SK-N-SH treated with all-trans-retinoic acid at 6 μM for 48 hours (cell line): ENCODE measurements around the gene SLC35E1.

Experiments
- ATAC-seq: fragments of 200-7000 bp; cut with Tn5 transposase; 3 replicates; pipeline ENCODE4 v1.9.1; 2020; ENCODE audit warnings: mild to moderate bottlenecking, moderate library complexity
- ARNTL ChIP-seq: fragments of 450-650 bp; formaldehyde crosslinking; IDR thresholded peaks from 2 replicates; pipeline ENCODE4 v1.5.0; 2020; ENCODE audit warnings: low read depth, mild to moderate bottlenecking, moderate library complexity, borderline replicate concordance
- BACH2 ChIP-seq: fragments of 250-450 bp; sonication (Bioruptor Pico); IDR thresholded peaks from 2 replicates; pipeline ENCODE4 v1.9.0; 2021; ENCODE audit warnings: mild to moderate bottlenecking, borderline replicate concordance
- CSDC2 ChIP-seq: fragments of 250-450 bp; sonication (Bioruptor Pico); IDR thresholded peaks from 2 replicates; pipeline ENCODE4 v1.5.0; 2020; ENCODE audit warnings: mild to moderate bottlenecking, moderate library complexity
- ESRRG ChIP-seq: fragments of 250-450 bp; sonication (Bioruptor Pico); IDR thresholded peaks from 2 replicates; pipeline ENCODE4 v1.6.1; 2021; ENCODE audit warnings: mild to moderate bottlenecking
- GLIS3 ChIP-seq: fragments of 250-450 bp; sonication (Bioruptor Pico); IDR thresholded peaks from 2 replicates; pipeline ENCODE4 v1.5.0; 2020; ENCODE audit warnings: mild to moderate bottlenecking, moderate library complexity
- ISL1 ChIP-seq: fragments of 250-450 bp; sonication (Bioruptor Pico); IDR thresholded peaks from 2 replicates; pipeline ENCODE4 v2.1.2; 2022; ENCODE audit warnings: mild to moderate bottlenecking, moderate library complexity
- OSR1 ChIP-seq: fragments of 250-450 bp; sonication (Bioruptor Pico); IDR thresholded peaks from 2 replicates; pipeline ENCODE4 v1.8.0; 2022; ENCODE audit warnings: moderate library complexity, mild to moderate bottlenecking, inconsistent platforms
- PPARA ChIP-seq: fragments of 250-450 bp; sonication (Bioruptor Pico); IDR thresholded peaks from 2 replicates; pipeline ENCODE4 v1.5.0; 2020; ENCODE audit warnings: mild to moderate bottlenecking, borderline replicate concordance
- RARB ChIP-seq: fragments of 250-450 bp; sonication (Bioruptor Pico); IDR thresholded peaks from 2 replicates; pipeline ENCODE4 v1.8.0; 2021; ENCODE audit warnings: mild to moderate bottlenecking, moderate library complexity
- SNAI2 ChIP-seq: fragments of 250-450 bp; sonication (Bioruptor Pico); IDR thresholded peaks from 2 replicates; pipeline ENCODE4 v1.5.0; 2020; ENCODE audit warnings: mild to moderate bottlenecking, moderate library complexity
- TCF4 ChIP-seq: fragments of 250-450 bp; sonication (Bioruptor Pico); IDR thresholded peaks from 2 replicates; pipeline ENCODE4 v1.8.0; 2021; ENCODE audit warnings: mild to moderate bottlenecking, moderate library complexity, borderline replicate concordance
- TOX ChIP-seq: fragments of 250-450 bp; sonication (Bioruptor Pico); IDR thresholded peaks from 2 replicates; pipeline ENCODE4 v1.8.0; 2021; ENCODE audit warnings: mild to moderate bottlenecking, moderate library complexity, borderline replicate concordance
- ZC3H10 ChIP-seq: fragments of 250-450 bp; sonication (Bioruptor Pico); IDR thresholded peaks from 2 replicates; pipeline ENCODE4 v1.5.1; 2021; ENCODE audit warnings: mild to moderate bottlenecking, moderate library complexity
- ZFP3 ChIP-seq: fragments of 250-450 bp; sonication (Bioruptor Pico); IDR thresholded peaks from 2 replicates; pipeline ENCODE4 v1.5.0; 2020; ENCODE audit warnings: mild to moderate bottlenecking, moderate library complexity
- ZFP30 ChIP-seq: fragments of 450-650 bp; formaldehyde crosslinking; IDR thresholded peaks from 2 replicates; pipeline ENCODE4 v1.5.0; 2022; ENCODE audit warnings: mild to moderate bottlenecking, moderate library complexity
- ZNF565 ChIP-seq: fragments of 450-650 bp; formaldehyde crosslinking; conservative IDR thresholded peaks from 2 replicates; pipeline ENCODE4 v1.5.0; 2020; ENCODE audit warnings: low read depth, mild to moderate bottlenecking, moderate library complexity
- ZNF70 ChIP-seq: fragments of 450-650 bp; formaldehyde crosslinking; IDR thresholded peaks from 2 replicates; pipeline ENCODE4 v1.5.0; 2020; ENCODE audit warnings: mild to moderate bottlenecking, moderate library complexity
- ZNF8 ChIP-seq: fragments of 450-650 bp; formaldehyde crosslinking; IDR thresholded peaks from 2 replicates; pipeline ENCODE4 v1.5.0; 2020; ENCODE audit warnings: mild to moderate bottlenecking, moderate library complexity
- TF ChIP-seq, protein P1 (sequence below): fragments of 250-450 bp; sonication (Bioruptor Pico); IDR thresholded peaks from 2 replicates; pipeline ENCODE4 v1.8.0; 2020; ENCODE audit warnings: mild to moderate bottlenecking, moderate library complexity, borderline replicate concordance
- TF ChIP-seq, protein P2 (sequence below): fragments of 250-450 bp; sonication (Bioruptor Pico); IDR thresholded peaks from 2 replicates; pipeline ENCODE4 v1.8.0; 2021; ENCODE audit warnings: low read depth, mild to moderate bottlenecking, moderate library complexity, borderline replicate concordance
- TF ChIP-seq, protein P3 (sequence below): fragments of 250-450 bp; sonication (Bioruptor Pico); IDR thresholded peaks from 2 replicates; pipeline ENCODE4 v1.5.0; 2020; ENCODE audit warnings: mild to moderate bottlenecking, moderate library complexity
- TF ChIP-seq, protein P4 (sequence below): fragments of 250-450 bp; sonication (Bioruptor Pico); IDR thresholded peaks from 2 replicates; pipeline ENCODE4 v1.5.1; 2020; ENCODE audit warnings: low read depth, mild to moderate bottlenecking, moderate library complexity
- TF ChIP-seq, protein P5 (sequence below): fragments of 250-450 bp; sonication (Bioruptor Pico); IDR thresholded peaks from 2 replicates; pipeline ENCODE4 v1.5.1; 2021; ENCODE audit warnings: mild to moderate bottlenecking, moderate library complexity

SLC35E1 gene

DNA sequence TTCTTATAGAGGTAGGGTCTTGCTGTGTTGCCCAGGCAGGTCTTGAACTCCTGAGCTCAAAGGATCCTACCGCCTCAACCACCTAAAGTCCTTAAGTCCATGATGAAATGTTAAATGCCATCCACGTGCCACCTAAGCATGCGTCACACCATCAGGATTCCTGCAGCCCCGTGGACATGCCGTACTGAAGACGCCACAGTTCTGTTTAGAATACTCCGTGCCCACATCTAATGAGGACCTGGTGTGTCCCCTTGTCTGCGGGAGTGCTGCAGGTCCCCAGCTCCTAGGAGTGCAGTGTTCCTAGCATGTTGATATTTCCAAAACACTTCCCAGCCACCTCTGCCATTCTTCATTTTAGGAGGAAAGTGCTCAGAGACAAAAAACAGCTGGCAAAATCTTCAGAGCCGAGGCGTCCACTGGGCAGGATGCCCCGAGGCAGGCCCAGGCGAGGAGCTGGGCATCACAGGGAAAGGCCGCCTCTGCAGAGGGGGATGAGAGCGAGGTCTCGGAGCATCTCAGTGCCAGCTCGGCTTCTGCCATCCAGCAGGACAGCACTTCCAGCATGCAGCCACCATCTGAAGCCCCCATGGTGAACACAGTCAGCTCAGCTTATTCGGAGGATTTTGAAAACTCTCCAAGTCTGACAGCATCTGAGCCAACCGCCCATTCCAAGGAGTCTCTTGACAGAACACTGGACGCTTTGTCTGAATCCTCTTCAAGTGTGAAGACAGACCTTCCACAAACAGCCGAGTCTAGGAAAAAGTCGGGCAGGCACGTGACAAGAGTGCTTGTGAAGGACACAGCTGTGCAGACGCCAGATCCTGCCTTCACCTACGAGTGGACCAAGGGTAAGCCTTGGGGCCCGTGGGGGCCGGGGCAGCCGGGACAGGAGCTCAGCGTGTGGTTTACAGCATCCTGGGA, 62.8 kb downstream of the SLC35E1 start:
- TF ChIP-seq ARNTL (CRISPR knock-in tag) (no peak), OSR1 (CRISPR knock-in tag) (no peak), ZFP3 (CRISPR knock-in tag) (no peak), TCF4 (no peak), ISL1 (CRISPR knock-in tag) (no peak), RARB (CRISPR knock-in tag) (no peak), GLIS3 (CRISPR knock-in tag) (no peak), ZC3H10 (CRISPR knock-in tag) (no peak), ZNF70 (CRISPR knock-in tag) (no peak), PPARA (CRISPR knock-in tag) (no peak), TOX (CRISPR knock-in tag) (no peak), ZFP30 (CRISPR knock-in tag) (no peak), BACH2 (CRISPR knock-in tag) (no peak)
- TF ChIP-seq, protein P1, sequence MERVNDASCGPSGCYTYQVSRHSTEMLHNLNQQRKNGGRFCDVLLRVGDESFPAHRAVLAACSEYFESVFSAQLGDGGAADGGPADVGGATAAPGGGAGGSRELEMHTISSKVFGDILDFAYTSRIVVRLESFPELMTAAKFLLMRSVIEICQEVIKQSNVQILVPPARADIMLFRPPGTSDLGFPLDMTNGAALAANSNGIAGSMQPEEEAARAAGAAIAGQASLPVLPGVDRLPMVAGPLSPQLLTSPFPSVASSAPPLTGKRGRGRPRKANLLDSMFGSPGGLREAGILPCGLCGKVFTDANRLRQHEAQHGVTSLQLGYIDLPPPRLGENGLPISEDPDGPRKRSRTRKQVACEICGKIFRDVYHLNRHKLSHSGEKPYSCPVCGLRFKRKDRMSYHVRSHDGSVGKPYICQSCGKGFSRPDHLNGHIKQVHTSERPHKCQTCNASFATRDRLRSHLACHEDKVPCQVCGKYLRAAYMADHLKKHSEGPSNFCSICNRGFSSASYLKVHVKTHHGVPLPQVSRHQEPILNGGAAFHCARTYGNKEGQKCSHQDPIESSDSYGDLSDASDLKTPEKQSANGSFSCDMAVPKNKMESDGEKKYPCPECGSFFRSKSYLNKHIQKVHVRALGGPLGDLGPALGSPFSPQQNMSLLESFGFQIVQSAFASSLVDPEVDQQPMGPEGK (CRISPR knock-in tag) = no peak
- TF ChIP-seq, protein P2, sequence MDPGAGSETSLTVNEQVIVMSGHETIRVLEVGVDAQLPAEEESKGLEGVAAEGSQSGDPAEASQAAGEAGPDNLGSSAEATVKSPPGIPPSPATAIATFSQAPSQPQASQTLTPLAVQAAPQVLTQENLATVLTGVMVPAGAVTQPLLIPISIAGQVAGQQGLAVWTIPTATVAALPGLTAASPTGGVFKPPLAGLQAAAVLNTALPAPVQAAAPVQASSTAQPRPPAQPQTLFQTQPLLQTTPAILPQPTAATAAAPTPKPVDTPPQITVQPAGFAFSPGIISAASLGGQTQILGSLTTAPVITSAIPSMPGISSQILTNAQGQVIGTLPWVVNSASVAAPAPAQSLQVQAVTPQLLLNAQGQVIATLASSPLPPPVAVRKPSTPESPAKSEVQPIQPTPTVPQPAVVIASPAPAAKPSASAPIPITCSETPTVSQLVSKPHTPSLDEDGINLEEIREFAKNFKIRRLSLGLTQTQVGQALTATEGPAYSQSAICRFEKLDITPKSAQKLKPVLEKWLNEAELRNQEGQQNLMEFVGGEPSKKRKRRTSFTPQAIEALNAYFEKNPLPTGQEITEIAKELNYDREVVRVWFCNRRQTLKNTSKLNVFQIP (CRISPR knock-in tag) = no peak
- TF ChIP-seq, protein P3, sequence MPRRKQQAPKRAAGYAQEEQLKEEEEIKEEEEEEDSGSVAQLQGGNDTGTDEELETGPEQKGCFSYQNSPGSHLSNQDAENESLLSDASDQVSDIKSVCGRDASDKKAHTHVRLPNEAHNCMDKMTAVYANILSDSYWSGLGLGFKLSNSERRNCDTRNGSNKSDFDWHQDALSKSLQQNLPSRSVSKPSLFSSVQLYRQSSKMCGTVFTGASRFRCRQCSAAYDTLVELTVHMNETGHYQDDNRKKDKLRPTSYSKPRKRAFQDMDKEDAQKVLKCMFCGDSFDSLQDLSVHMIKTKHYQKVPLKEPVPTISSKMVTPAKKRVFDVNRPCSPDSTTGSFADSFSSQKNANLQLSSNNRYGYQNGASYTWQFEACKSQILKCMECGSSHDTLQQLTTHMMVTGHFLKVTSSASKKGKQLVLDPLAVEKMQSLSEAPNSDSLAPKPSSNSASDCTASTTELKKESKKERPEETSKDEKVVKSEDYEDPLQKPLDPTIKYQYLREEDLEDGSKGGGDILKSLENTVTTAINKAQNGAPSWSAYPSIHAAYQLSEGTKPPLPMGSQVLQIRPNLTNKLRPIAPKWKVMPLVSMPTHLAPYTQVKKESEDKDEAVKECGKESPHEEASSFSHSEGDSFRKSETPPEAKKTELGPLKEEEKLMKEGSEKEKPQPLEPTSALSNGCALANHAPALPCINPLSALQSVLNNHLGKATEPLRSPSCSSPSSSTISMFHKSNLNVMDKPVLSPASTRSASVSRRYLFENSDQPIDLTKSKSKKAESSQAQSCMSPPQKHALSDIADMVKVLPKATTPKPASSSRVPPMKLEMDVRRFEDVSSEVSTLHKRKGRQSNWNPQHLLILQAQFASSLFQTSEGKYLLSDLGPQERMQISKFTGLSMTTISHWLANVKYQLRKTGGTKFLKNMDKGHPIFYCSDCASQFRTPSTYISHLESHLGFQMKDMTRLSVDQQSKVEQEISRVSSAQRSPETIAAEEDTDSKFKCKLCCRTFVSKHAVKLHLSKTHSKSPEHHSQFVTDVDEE (CRISPR knock-in tag) = no peak
- no peak for ATAC-seq

DNA sequence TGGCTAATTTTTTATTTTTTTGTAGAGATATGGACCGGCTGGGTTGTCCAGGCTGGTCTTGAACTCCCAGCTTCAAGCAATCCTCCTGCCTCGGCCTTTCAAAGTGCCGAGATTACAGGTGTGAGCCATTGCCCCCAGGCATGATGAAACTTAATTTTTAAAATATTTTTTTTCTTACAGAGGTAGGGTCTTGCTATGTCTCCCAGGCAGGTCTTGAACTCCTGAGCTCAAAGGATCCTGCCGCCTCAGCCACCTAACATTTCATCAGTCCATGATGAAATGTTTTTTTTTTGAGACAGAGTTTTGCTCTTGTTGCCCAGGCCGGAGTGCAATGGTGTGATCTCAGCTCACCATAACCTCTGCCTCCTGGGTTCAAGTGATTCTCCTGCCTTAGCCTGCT, 63.7 kb downstream of the SLC35E1 start:
- TF ChIP-seq SNAI2 (CRISPR knock-in tag) = no peak
- no peak for TF ChIP-seq PPARA (CRISPR knock-in tag)
- TF ChIP-seq, protein P4, sequence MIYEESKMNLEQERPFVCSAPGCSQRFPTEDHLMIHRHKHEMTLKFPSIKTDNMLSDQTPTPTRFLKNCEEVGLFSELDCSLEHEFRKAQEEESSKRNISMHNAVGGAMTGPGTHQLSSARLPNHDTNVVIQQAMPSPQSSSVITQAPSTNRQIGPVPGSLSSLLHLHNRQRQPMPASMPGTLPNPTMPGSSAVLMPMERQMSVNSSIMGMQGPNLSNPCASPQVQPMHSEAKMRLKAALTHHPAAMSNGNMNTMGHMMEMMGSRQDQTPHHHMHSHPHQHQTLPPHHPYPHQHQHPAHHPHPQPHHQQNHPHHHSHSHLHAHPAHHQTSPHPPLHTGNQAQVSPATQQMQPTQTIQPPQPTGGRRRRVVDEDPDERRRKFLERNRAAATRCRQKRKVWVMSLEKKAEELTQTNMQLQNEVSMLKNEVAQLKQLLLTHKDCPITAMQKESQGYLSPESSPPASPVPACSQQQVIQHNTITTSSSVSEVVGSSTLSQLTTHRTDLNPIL (CRISPR knock-in tag) = no peak
- TF ChIP-seq RARB (CRISPR knock-in tag) = no peak
- no peak for TF ChIP-seq TOX (CRISPR knock-in tag)
- no peak for TF ChIP-seq ESRRG (CRISPR knock-in tag)
- TF ChIP-seq ZNF70 (CRISPR knock-in tag) = no peak
- TF ChIP-seq GLIS3 (CRISPR knock-in tag) = no peak
- TF ChIP-seq ZNF565 = no peak
- TF ChIP-seq ISL1 (CRISPR knock-in tag) = no peak
- TF ChIP-seq ZFP30 (CRISPR knock-in tag) = no peak
- TF ChIP-seq ZNF8 (CRISPR knock-in tag) = no peak
- TF ChIP-seq CSDC2 (CRISPR knock-in tag) = no peak
- TF ChIP-seq, all 23 proteins: peak for 0
- no peak for ATAC-seq

DNA sequence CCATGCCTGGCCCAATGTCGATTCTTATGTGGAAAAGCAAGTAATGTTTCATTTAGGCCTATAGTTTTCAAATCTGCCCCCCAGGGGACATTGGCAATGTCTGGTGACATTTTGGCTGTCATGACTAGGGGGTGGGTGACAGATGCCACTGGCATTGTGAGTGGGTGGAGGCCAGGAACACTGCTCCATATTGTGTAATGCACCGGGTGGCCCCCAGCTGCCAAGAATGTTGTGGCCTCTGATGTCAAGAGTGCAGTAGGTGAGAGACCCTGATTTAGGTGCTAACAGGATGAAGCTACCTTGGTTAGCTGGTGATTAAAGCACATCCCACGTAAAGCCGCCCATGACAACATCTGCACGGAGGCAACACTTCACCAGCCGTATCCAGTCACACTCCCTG, 65.3 kb downstream of the SLC35E1 start:
- ATAC-seq = no peak
- TF ChIP-seq, protein P1 (CRISPR knock-in tag) = no peak
- no peak for TF ChIP-seq ZC3H10 (CRISPR knock-in tag)
- TF ChIP-seq, protein P5, sequence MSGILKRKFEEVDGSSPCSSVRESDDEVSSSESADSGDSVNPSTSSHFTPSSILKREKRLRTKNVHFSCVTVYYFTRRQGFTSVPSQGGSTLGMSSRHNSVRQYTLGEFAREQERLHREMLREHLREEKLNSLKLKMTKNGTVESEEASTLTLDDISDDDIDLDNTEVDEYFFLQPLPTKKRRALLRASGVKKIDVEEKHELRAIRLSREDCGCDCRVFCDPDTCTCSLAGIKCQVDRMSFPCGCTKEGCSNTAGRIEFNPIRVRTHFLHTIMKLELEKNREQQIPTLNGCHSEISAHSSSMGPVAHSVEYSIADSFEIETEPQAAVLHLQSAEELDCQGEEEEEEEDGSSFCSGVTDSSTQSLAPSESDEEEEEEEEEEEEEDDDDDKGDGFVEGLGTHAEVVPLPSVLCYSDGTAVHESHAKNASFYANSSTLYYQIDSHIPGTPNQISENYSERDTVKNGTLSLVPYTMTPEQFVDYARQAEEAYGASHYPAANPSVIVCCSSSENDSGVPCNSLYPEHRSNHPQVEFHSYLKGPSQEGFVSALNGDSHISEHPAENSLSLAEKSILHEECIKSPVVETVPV = no peak
- no peak for TF ChIP-seq ZFP30 (CRISPR knock-in tag)
- TF ChIP-seq, protein P2 (CRISPR knock-in tag) = no peak
- no peak for TF ChIP-seq RARB (CRISPR knock-in tag)
- TF ChIP-seq GLIS3 (CRISPR knock-in tag) = no peak
- TF ChIP-seq ISL1 (CRISPR knock-in tag) = no peak
- TF ChIP-seq OSR1 (CRISPR knock-in tag) = no peak
- TF ChIP-seq ESRRG (CRISPR knock-in tag) = no peak
- no peak for TF ChIP-seq TCF4
- TF ChIP-seq SNAI2 (CRISPR knock-in tag) = no peak
- TF ChIP-seq ZFP3 (CRISPR knock-in tag) = no peak
- TF ChIP-seq ZNF8 (CRISPR knock-in tag) = no peak
